ENCODE measurements around the gene SOHLH1.

SOHLH1 gene

GRCh38 chr9:135706288-135706687, 7.0 kb upstream of the SOHLH1 start:
- TF ChIP-seq CTCF (IDR thresholded peaks at IDR 0.05; ENCODE audit: low read length) = no peak
- TF ChIP-seq EZH2 (IDR thresholded peaks at IDR 0.05; ENCODE audit: borderline replicate concordance, low read length) = no peak
- Histone ChIP-seq H3K4me1 (ENCODE audit: insufficient read depth, low read length, severe bottlenecking) (no peaks in the 10 kb centered on the region), H3K79me2 (ENCODE audit: insufficient read depth, low read length) (no peaks in the 10 kb centered on the region), H3K27me3 (ENCODE audit: insufficient read depth, low read length) (no peaks in the 10 kb centered on the region), H3K4me3 (ENCODE audit: low read depth, low read length, poor library complexity, severe bottlenecking) (no peak overlapping the region), H3K9ac (ENCODE audit: low read length) (no peak overlapping the region), H3K36me3 (ENCODE audit: insufficient read depth, low read length) (no peaks in the 10 kb centered on the region), H3K9me2 (ENCODE audit: low read depth, low read length) (no peaks in the 10 kb centered on the region), H2AFZ (ENCODE audit: low read length) (no peak overlapping the region), H3K4me2 (ENCODE audit: low read length) (no peak overlapping the region), H4K20me1 (ENCODE audit: insufficient read depth, low read length) (no peaks in the 10 kb centered on the region), H3K9me3 (ENCODE audit: low read length) (no peaks in the 10 kb centered on the region), H3K27ac (ENCODE audit: low read depth, low read length, poor library complexity, severe bottlenecking) (no peak overlapping the region), H3F3A (ENCODE audit: insufficient read depth, low read length) (no peaks in the 10 kb centered on the region)

- Histone ChIP-seq H3K9me2 (ENCODE audit: low read depth, low read length) (no peaks in the 10 kb centered on the region), H3K79me2 (ENCODE audit: insufficient read depth, low read length) (no peaks in the 10 kb centered on the region), H3K4me2 (ENCODE audit: low read length) (no peak overlapping the region), H3K9ac (ENCODE audit: low read length) (no peak overlapping the region), H4K20me1 (ENCODE audit: insufficient read depth, low read length) (no peaks in the 10 kb centered on the region), H2AFZ (ENCODE audit: low read length) (no peak overlapping the region), H3K9me3 (ENCODE audit: low read length) (no peaks in the 10 kb centered on the region), H3F3A (ENCODE audit: insufficient read depth, low read length) (no peaks in the 10 kb centered on the region), H3K4me1 (ENCODE audit: insufficient read depth, low read length, severe bottlenecking) (no peaks in the 10 kb centered on the region), H3K27ac (ENCODE audit: low read depth, low read length, poor library complexity, severe bottlenecking) (no peak overlapping the region), H3K36me3 (ENCODE audit: insufficient read depth, low read length) (no peaks in the 10 kb centered on the region), H3K27me3 (ENCODE audit: insufficient read depth, low read length) (no peaks in the 10 kb centered on the region), H3K4me3 (ENCODE audit: low read depth, low read length, poor library complexity, severe bottlenecking) (no peak overlapping the region)
- TF ChIP-seq CTCF (IDR thresholded peaks at IDR 0.05; ENCODE audit: low read length) (no peak), EZH2 (IDR thresholded peaks at IDR 0.05; ENCODE audit: borderline replicate concordance, low read length) (no peak)
Measured at GRCh38 chr9:135705376-135705775, 6.1 kb upstream of the SOHLH1 start.

- Histone ChIP-seq H3K4me3 (ENCODE audit: low read depth, low read length, poor library complexity, severe bottlenecking) (no peak overlapping the region), H3K27me3 (ENCODE audit: insufficient read depth, low read length) (no peaks in the 10 kb centered on the region), H3K79me2 (ENCODE audit: insufficient read depth, low read length) (no peaks in the 10 kb centered on the region), H3K9me2 (ENCODE audit: low read depth, low read length) (no peaks in the 10 kb centered on the region), H3K4me2 (ENCODE audit: low read length) (no peak overlapping the region), H4K20me1 (ENCODE audit: insufficient read depth, low read length) (no peaks in the 10 kb centered on the region), H3K4me1 (ENCODE audit: insufficient read depth, low read length, severe bottlenecking) (no peaks in the 10 kb centered on the region), H3K9ac (ENCODE audit: low read length) (no peak overlapping the region), H3F3A (ENCODE audit: insufficient read depth, low read length) (no peaks in the 10 kb centered on the region), H3K36me3 (ENCODE audit: insufficient read depth, low read length) (no peaks in the 10 kb centered on the region), H3K27ac (ENCODE audit: low read depth, low read length, poor library complexity, severe bottlenecking) (no peak overlapping the region), H3K9me3 (ENCODE audit: low read length) (no peaks in the 10 kb centered on the region), H2AFZ (ENCODE audit: low read length) (no peak overlapping the region)
- TF ChIP-seq EZH2 (IDR thresholded peaks at IDR 0.05; ENCODE audit: borderline replicate concordance, low read length) (no peak), CTCF (IDR thresholded peaks at IDR 0.05; ENCODE audit: low read length) (no peak)
Measured at GRCh38 chr9:135704483-135704882, 5.2 kb upstream of the SOHLH1 start.

Data from OCI-LY1 (cell line).